Posterior vena cava (tissue), 2 donors: ENCODE data around the gene LMX1A. TPM values are rescaled to one million over a fixed set of nuclear protein-coding genes. Genes with fewer than 3 reads are reported as not detected.

ENCODE experiments used
- total RNA-seq, 2 donors: library from RNA; stranded (reverse); fragmentation: NEBNext Ultra II Directional; extraction: Animal tissue kit (Norgen Biotek cat#: 25700); gene quantifications; one replicate each; pipeline ENCODE4 v1.2.1, GENCODE V29; 2021
- donor health status: DM: yes; HTN: yes; CAD: no.
- donor health status: DM: yes; HTN: yes; CAD: no.

Gene LMX1A
- total RNA-seq, 2 donors from 2014 or later, result 0.19 to 0.79 TPM

Other genes with a start within 250 kb of the LMX1A start
- gene RXRG, start 88.4 kb upstream of the LMX1A start, total RNA-seq, result under 1 TPM; 0.52 to 0.56 TPM
- gene LRRC52, start 187.3 kb upstream of the LMX1A start, total RNA-seq, result not detected